HG02981 (cell line): ENCODE measurements around the gene FOXC2.

Source experiments
- ATAC-seq: cut with Tn5 transposase; IDR thresholded peaks from one replicate; pipeline ENCODE4 v1.9.1; 2021; ENCODE audit warnings: mild to moderate bottlenecking, moderate library complexity; ENCODE audit not compliant: unreplicated experiment

The FOXC2 gene

GRCh38 chr16:86555704-86556075 is 10.9 kb upstream of the FOXC2 start:
- no peak for ATAC-seq

GRCh38 chr16:86556576-86556975 is 10.1 kb upstream of the FOXC2 start:
- no peak for ATAC-seq

- no peak for ATAC-seq
Observed at GRCh38 chr16:86557587-86557986, 9.0 kb upstream of the FOXC2 start.

- ATAC-seq: no peak
Observed at GRCh38 chr16:86558355-86559193, 8.1 kb upstream of the FOXC2 start.

- ATAC-seq: no peak
Observed at GRCh38 chr16:86559802-86560305, 6.8 kb upstream of the FOXC2 start.

GRCh38 chr16:86562356-86562755 is 4.3 kb upstream of the FOXC2 start:
- ATAC-seq: no peak

- ATAC-seq: peak; percentile 60
Observed at GRCh38 chr16:86563469-86564345, 2.9 kb upstream of the FOXC2 start.

- no peak for ATAC-seq
Observed at GRCh38 chr16:86565181-86565631, 1.4 kb upstream of the FOXC2 start.

GRCh38 chr16:86565644-86566511 is 751 bp upstream of the FOXC2 start:
- ATAC-seq: no peak

- no peak for ATAC-seq
Observed at GRCh38 chr16:86566966-86567700, 504 bp downstream of the FOXC2 start.

- no peak for ATAC-seq
Observed at GRCh38 chr16:86567701-86568581, 1.3 kb downstream of the FOXC2 start.

- ATAC-seq: no peak
Observed at GRCh38 chr16:86568677-86569623, 2.3 kb downstream of the FOXC2 start.

GRCh38 chr16:86569701-86570447 is 3.2 kb downstream of the FOXC2 start:
- no peak for ATAC-seq

GRCh38 chr16:86570558-86571529 is 4.2 kb downstream of the FOXC2 start:
- ATAC-seq: no peak

GRCh38 chr16:86571530-86571915 is 4.9 kb downstream of the FOXC2 start:
- ATAC-seq: no peak

GRCh38 chr16:86572041-86572521 is 5.5 kb downstream of the FOXC2 start:
- no peak for ATAC-seq
